ENCODE measurements around the gene FOXB1. TPM values are rescaled to one million over a fixed set of nuclear protein-coding genes. Genes with fewer than 3 reads are reported as not detected.

Gene FOXB1
- total RNA-seq, 4 donors from 2014 or later: not detected

GRCh38 chr15:59999612-60000112 is 4.4 kb upstream of the FOXB1 start:
- in situ Hi-C loops (cut with MboI; ENCODE audit: low pct_ligation_motif_present in 1 of 4, low pct_unique_long_range_greater_than_20kb in 1 of 4, low sequenced_read_pairs in 3 of 4) (no loop called here), intact Hi-C loops (cut with DNase I; ENCODE audit: low total_unique reads) (no loop called here)
- WGBS, 2 donors (ENCODE audit: low coverage in 1 of 2): 6 to 10% methylated on average over 3 to 25 of the region's 28 CpGs
- Histone ChIP-seq H3K4me3 (no peak overlapping the region), H3K4me1 (peaks cover 9 to 20% (median 15%) of the 10 kb centered on the region in 4 donors), H3K27ac (no peak overlapping the region), H3K36me3 (no peaks in the 10 kb centered on the region), H3K27me3 (peaks cover 100% of the 10 kb centered on the region), H3K9me3 (no peaks in the 10 kb centered on the region)
- DNase-seq: no peak
- TF ChIP-seq POLR2A (IDR thresholded peaks at IDR 0.05) (no peak), EP300 (IDR thresholded peaks at IDR 0.05; ENCODE audit: low read depth) (no peak), POLR2AphosphoS5 (IDR thresholded peaks at IDR 0.05) (no peak), CTCF (IDR thresholded peaks at IDR 0.05) (no peak)

- no peaks in the 10 kb centered on the region for H3K9me3 ChIP-seq
- no peak overlapping the region for H3K27ac ChIP-seq
- H3K4me3 ChIP-seq: no peak overlapping the region
- in situ Hi-C loops (cut with MboI; ENCODE audit: low pct_ligation_motif_present in 1 of 4, low pct_unique_long_range_greater_than_20kb in 1 of 4, low sequenced_read_pairs in 3 of 4): no loop called here
- TF ChIP-seq POLR2A (IDR thresholded peaks at IDR 0.05) (no peak), EP300 (IDR thresholded peaks at IDR 0.05; ENCODE audit: low read depth) (no peak), CTCF (IDR thresholded peaks at IDR 0.05) (no peak), POLR2AphosphoS5 (IDR thresholded peaks at IDR 0.05) (no peak)
- peaks cover 100% of the 10 kb centered on the region for H3K27me3 ChIP-seq
- WGBS, 2 donors (ENCODE audit: low coverage in 1 of 2): 9 to 12% methylated on average over 9 to 33 of the region's 33 CpGs
- H3K36me3 ChIP-seq: no peaks in the 10 kb centered on the region
- intact Hi-C loops (cut with DNase I; ENCODE audit: low total_unique reads): no loop called here
- peaks cover 12 to 26% (median 21%) of the 10 kb centered on the region in 4 donors for H3K4me1 ChIP-seq
- DNase-seq: no peak
Measured at GRCh38 chr15:60000113-60000823, 3.8 kb upstream of the FOXB1 start.

GRCh38 chr15:60000824-60001609 is 3.1 kb upstream of the FOXB1 start:
- peaks cover 18 to 34% (median 29%) of the 10 kb centered on the region in 4 donors for H3K4me1 ChIP-seq
- no peak overlapping the region for H3K4me3 ChIP-seq
- no peaks in the 10 kb centered on the region for H3K36me3 ChIP-seq
- no peak for DNase-seq
- intact Hi-C loops (cut with DNase I; ENCODE audit: low total_unique reads): no loop called here
- in situ Hi-C loops (cut with MboI; ENCODE audit: low pct_ligation_motif_present in 1 of 4, low pct_unique_long_range_greater_than_20kb in 1 of 4, low sequenced_read_pairs in 3 of 4): no loop called here
- H3K27ac ChIP-seq: no peak overlapping the region
- 10 to 13% methylated on average over 16 to 19 of the region's 19 CpGs for WGBS, 2 donors (ENCODE audit: low coverage in 1 of 2)
- TF ChIP-seq POLR2A (IDR thresholded peaks at IDR 0.05) (no peak), CTCF (IDR thresholded peaks at IDR 0.05) (no peak), EP300 (IDR thresholded peaks at IDR 0.05; ENCODE audit: low read depth) (no peak), POLR2AphosphoS5 (IDR thresholded peaks at IDR 0.05) (no peak)
- no peaks in the 10 kb centered on the region for H3K9me3 ChIP-seq
- H3K27me3 ChIP-seq: peaks cover 100% of the 10 kb centered on the region

Data from transverse colon (tissue), 4 donors.